A549 treated with DMSO at 1 μM for 4 hours (cell line): ENCODE data around the gene ZNF571. TPM values are rescaled to one million over a fixed set of nuclear protein-coding genes. Genes with fewer than 3 reads are reported as not detected.

Experiments used
- total RNA-seq: library from RNA; stranded (reverse); fragments of 200-300 nt; extraction: Qiagen RNA extraction; gene quantifications from 5 replicates; pipeline ENCODE4 v1.2.3, GENCODE V29; 2022; ENCODE audit warnings: low read depth

Gene ZNF571
- total RNA-seq, result 0.72 to 1.1 TPM (median 0.99 TPM) in 5 replicates

DNA sequence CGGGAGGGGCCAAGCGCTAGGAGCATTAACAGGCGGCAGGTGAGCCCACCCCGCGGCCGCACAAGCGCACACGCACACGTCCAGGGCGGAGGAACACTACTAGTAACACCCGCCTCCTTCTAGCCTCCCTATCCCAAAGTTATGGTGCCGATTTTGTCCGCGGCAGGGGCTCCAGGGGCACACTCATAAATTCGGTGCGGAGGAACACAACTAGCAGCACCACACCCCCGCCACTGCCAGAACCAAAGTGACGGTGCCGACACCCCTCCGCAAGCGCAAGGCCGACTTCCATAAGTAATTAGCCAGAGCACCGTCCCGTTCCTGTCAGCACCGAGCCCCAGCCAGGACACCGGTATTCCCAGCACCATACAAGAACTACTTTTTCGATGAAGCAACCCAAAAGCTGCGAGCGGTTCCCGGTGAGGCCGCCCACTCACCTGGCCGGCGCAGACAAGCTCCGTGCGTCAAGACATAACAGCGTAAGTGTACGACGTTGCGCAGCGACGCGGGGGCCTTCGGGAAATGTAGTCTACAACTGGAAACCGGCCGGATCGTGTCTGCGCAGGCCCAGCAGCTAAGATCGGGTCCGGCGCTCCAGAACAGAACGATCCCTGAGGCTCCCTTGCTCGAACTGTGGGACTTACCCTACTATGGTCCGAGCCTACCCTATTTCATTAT is at the start of gene ZNF571, which contains the start of gene ZNF540:
Gene ZNF571 (minus strand): TSS at position 489 of the 678 bp plus-strand sequence. CDS start 8,116 bp downstream, outside the sequence.
Gene ZNF540 (plus strand): TSS at position 573 of the 678 bp plus-strand sequence. CDS start 3,572 bp downstream, outside the sequence.

Other genes with a start within 250 kb of the ZNF571 start
- 2.7 to 5.1 TPM (median 3.6 TPM) in 5 replicates for gene ZNF527, start 223.7 kb downstream of the ZNF571 start, total RNA-seq
- 3.7 to 5.8 TPM (median 5.0 TPM) in 5 replicates for gene ZNF569, start 127.3 kb downstream of the ZNF571 start, total RNA-seq
- gene ZNF570, start 125.4 kb downstream of the ZNF571 start, total RNA-seq, result 2.6 to 4.2 TPM (median 4.0 TPM) in 5 replicates
- gene ZNF793, start 87.9 kb downstream of the ZNF571 start, total RNA-seq, result 0.03 TPM in 1 of 5 replicates, not detected in the others
- gene ZNF540, start 84 bp upstream of the ZNF571 start, total RNA-seq, result 0.07 TPM in 2 of 5 replicates, not detected in the others
- gene ZFP30, start 60.7 kb upstream of the ZNF571 start, total RNA-seq, result 6.5 to 9.2 TPM (median 8.1 TPM) in 5 replicates
- 4.5 to 6.2 TPM (median 5.5 TPM) in 5 replicates for gene ZNF607, start 125.0 kb upstream of the ZNF571 start, total RNA-seq
- 1.7 to 3.1 TPM (median 2.4 TPM) in 5 replicates for gene ZNF573, start 184.8 kb upstream of the ZNF571 start, total RNA-seq